ENCODE measurements around the gene CD209.

The CD209 gene

DNA sequence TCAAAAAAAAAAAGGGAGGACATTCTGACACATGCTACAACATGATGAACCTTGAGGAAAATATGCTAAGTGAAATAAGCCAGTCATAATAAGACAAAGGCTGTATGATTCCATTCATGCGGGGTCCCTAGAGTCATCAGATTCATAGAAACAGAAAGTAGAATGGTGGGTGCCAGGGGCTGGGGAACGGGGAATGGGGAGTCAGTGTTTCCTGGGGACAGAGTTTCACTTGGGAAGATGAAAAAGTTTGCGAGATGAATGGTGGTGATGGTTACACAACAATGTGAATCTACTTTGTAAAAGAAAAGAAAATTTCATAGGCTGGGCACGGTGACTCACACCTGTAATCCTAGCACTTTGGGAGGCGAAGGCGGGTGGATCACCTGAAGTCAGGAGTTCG, 9.3 kb downstream of the CD209 start:
- no peak for DNase-seq
- TF ChIP-seq POLR2A (IDR thresholded peaks at IDR 0.05; ENCODE audit: low read length) (no peak), GATA1 (IDR thresholded peaks at IDR 0.05; ENCODE audit: low read depth, low read length) (no peak)

DNA sequence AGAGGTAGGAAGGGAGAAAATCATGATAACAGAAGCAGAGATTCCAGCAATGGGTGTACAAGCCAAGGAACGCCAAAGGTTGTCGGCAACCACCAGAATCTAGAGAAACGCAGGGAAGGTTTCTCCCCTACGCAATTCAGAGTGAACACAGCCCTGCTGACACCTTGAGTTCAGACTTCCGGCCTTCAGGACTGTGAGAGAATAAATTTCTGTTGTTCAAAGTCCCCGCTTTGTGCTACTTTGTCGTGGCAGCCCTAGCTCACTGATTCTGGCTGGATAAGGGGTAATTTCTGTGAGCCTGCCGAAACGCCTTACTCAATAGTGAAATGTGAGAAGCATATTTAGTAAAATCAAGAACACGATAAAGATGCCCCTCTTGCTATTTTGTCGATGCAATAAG, 10.1 kb downstream of the CD209 start:
- TF ChIP-seq GATA1 (IDR thresholded peaks at IDR 0.05; ENCODE audit: low read depth, low read length) (no peak), POLR2A (IDR thresholded peaks at IDR 0.05; ENCODE audit: low read length) (no peak)
- no peak for DNase-seq

DNA sequence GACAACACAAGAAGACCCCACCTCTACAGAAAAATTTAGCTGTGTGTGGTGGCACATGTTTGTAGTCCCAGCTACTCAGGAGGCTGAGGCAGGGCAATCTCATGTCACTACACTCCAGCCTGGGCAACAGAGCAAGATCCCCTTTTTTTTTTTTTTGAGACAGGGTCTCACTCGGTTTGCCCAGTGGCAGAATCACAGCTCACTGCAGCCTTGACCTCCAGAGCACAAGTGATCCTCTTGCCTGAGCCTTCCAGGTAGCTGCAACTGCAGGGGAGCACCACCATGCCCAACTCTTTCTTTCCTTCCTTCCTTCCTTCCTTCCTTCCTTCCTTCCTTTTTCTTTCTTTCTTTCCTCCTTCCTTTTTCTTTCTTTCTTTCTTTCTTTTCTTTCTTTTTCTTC, 11.2 kb downstream of the CD209 start:
- no peak for DNase-seq
- TF ChIP-seq GATA1 (IDR thresholded peaks at IDR 0.05; ENCODE audit: low read depth, low read length) (no peak), POLR2A (IDR thresholded peaks at IDR 0.05; ENCODE audit: low read length) (no peak)

- no peak for TF ChIP-seq POLR2A (IDR thresholded peaks at IDR 0.05; ENCODE audit: low read length)
- no peak for TF ChIP-seq GATA1 (IDR thresholded peaks at IDR 0.05; ENCODE audit: low read depth, low read length)
- no peak for DNase-seq
Measured at GRCh38 chr19:7734220-7735203, 12.8 kb downstream of the CD209 start.

DNA sequence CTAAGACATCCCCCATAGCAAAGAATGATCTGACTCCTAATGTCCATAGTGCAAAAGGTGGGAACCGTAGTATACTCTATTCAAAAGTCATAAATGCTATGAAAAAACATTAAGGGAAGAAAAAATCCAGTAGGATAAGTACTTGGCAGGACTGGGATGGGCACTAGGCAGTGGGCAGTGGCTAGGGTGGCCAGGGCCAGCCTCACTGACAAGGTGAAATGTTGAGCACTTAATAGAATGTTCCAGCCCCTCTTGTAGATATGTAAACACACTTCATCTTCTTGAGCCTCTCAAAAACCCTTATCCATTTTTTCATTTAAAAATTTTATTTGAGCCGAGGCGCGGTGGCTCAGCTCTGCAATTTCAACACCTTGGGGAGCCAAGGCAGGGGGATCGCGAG, 14.0 kb downstream of the CD209 start:
- TF ChIP-seq GATA1 (IDR thresholded peaks at IDR 0.05; ENCODE audit: low read depth, low read length): no peak
- no peak for TF ChIP-seq POLR2A (IDR thresholded peaks at IDR 0.05; ENCODE audit: low read length)
- DNase-seq: no peak

DNA sequence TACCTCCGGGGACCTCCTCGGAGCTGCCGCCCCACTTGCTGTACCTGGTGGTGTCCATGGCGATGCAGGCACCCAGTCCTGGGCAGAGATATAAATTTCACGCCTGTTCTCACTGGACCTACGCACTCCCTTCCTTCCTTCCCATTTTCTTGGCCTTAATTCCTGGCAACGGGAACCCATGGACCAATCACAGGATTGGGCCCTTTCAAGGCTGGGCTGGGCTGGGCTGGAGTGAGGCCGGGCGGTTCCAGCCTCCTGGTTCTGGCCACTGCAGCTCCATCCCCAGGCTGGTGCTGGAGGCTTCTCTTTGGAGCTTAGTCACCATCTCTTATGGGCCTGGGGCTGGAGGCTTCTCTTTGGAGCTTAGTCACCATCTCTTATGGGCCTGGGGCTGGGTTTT, 15.3 kb downstream of the CD209 start, which contains the start of gene CLEC4G:
Gene CLEC4G, minus strand, starts transcription at position 66 of the 400 bp plus-strand sequence. Its CDS starts 8 bp downstream, at position 58.
- DNase-seq: no peak
- no peak for TF ChIP-seq GATA1 (IDR thresholded peaks at IDR 0.05; ENCODE audit: low read depth, low read length)
- no peak for TF ChIP-seq POLR2A (IDR thresholded peaks at IDR 0.05; ENCODE audit: low read length)

DNA sequence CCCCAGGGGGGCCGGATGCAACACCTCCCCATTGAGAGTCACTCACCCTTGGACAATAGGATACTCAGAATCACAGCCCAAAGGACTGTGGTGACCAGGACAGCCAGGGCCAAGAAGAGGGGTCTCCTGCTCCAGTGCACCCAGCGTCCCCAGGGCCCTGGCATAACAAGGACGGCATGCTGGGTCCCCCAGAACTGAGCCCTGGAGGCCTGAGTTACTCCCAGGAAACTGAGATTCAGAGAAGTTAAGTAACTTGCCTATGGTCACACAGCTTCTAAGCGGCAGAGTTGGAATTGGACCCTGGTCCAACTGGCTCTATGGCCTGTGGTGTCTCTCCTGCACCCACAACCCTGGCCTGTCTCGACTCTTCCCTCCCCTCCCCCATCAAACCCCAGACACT, 15.7 kb downstream of the CD209 start:
- DNase-seq: no peak
- no peak for TF ChIP-seq POLR2A (IDR thresholded peaks at IDR 0.05; ENCODE audit: low read length)
- no peak for TF ChIP-seq GATA1 (IDR thresholded peaks at IDR 0.05; ENCODE audit: low read depth, low read length)

- no peak for DNase-seq
- TF ChIP-seq POLR2A (IDR thresholded peaks at IDR 0.05; ENCODE audit: low read length): no peak
- no peak for TF ChIP-seq GATA1 (IDR thresholded peaks at IDR 0.05; ENCODE audit: low read depth, low read length)
Measured at GRCh38 chr19:7731218-7731595, 16.1 kb downstream of the CD209 start.

GRCh38 chr19:7730286-7731217, 16.8 kb downstream of the CD209 start:
- DNase-seq: no peak

GRCh38 chr19:7729831-7730285, 17.5 kb downstream of the CD209 start:
- TF ChIP-seq GATA1 (IDR thresholded peaks at IDR 0.05; ENCODE audit: low read depth, low read length) (no peak), POLR2A (IDR thresholded peaks at IDR 0.05; ENCODE audit: low read length) (no peak)
- no peak for DNase-seq

More at GRCh38 chr19:7730286-7731217, 16.8 kb downstream of the CD209 start:
- TF ChIP-seq GATA1 (IDR thresholded peaks at IDR 0.05; ENCODE audit: low read depth, low read length) (no peak), POLR2A (IDR thresholded peaks at IDR 0.05; ENCODE audit: low read length) (no peak)

- TF ChIP-seq POLR2A (IDR thresholded peaks at IDR 0.05; ENCODE audit: low read length) (no peak), GATA1 (IDR thresholded peaks at IDR 0.05; ENCODE audit: low read depth, low read length) (no peak)
Measured at GRCh38 chr19:7729211-7729610, 18.1 kb downstream of the CD209 start.

DNA sequence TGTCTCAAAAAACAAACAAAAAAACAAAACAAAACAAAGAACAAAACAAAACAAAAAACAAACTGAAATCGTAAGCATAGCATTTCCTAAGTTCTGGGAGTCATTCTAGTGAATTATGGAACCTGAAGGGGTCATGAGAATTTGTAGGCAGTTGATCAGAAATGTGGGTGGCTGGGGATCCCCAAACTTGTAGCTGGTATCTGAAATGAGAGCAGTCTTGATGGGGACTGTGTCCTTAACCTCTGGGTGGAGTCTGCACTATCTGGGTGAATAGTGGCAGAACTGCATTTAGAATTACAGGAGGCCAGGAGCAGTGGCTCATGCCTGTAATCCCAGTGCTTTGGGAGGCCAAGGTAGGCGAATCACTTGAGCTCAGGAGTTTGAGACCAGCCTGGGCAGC, 21.5 kb downstream of the CD209 start:
- no peak for DNase-seq
- no peak for TF ChIP-seq GATA1 (IDR thresholded peaks at IDR 0.05; ENCODE audit: low read depth, low read length)
- TF ChIP-seq POLR2A (IDR thresholded peaks at IDR 0.05; ENCODE audit: low read length): no peak

More at GRCh38 chr19:7729211-7729610, 18.1 kb downstream of the CD209 start:
- no peak for DNase-seq

GRCh38 chr19:7722231-7722651, 25.1 kb downstream of the CD209 start:
- no peak for DNase-seq
- TF ChIP-seq POLR2A (IDR thresholded peaks at IDR 0.05; ENCODE audit: low read length) (no peak), GATA1 (IDR thresholded peaks at IDR 0.05; ENCODE audit: low read depth, low read length) (no peak)

- DNase-seq: no peak
- TF ChIP-seq POLR2A (IDR thresholded peaks at IDR 0.05; ENCODE audit: low read length) (no peak), GATA1 (IDR thresholded peaks at IDR 0.05; ENCODE audit: low read depth, low read length) (no peak)
Measured at GRCh38 chr19:7720351-7720750, 27.0 kb downstream of the CD209 start.

Data from erythroblast (primary cell).